Activated naive CD4-positive, alpha-beta T cell treated with anti-CD3 and anti-CD28 coated beads, Interleukin-2, amount 10 ng/mL, durations not matched to agents 7 days and 5 days (primary cell): ENCODE measurements around the gene MYLIP.

ENCODE experiments used
- CTCF ChIA-PET: fragments of 350-600 bp; sonication (Branson Sonifier 250); formaldehyde crosslinking; loops from one replicate; lab custom pipeline; 2021; ENCODE audit warnings: antibody characterized with exemption; lab: Charles Lee
- DNase-seq: peaks from one replicate; pipeline ENCODE4 v3.0.0-alpha.2; 2020
- H3K27ac Mint-ChIP-seq: one replicate; pipeline ENCODE4 v1.8.0; 2021; ENCODE audit warnings: mild to moderate bottlenecking, moderate library complexity, mixed read lengths
- H3K27me3 Mint-ChIP-seq: one replicate; pipeline ENCODE4 v1.8.0; 2021; ENCODE audit warnings: mild to moderate bottlenecking, mixed read lengths
- H3K36me3 Mint-ChIP-seq: one replicate; pipeline ENCODE4 v1.8.0; 2021; ENCODE audit warnings: mixed read lengths
- H3K4me1 Mint-ChIP-seq: one replicate; pipeline ENCODE4 v1.8.0; 2021; ENCODE audit warnings: mixed read lengths
- H3K4me3 Mint-ChIP-seq: one replicate; pipeline ENCODE4 v1.8.0; 2021; ENCODE audit warnings: mild to moderate bottlenecking, moderate library complexity, mixed read lengths
- H3K9me3 Mint-ChIP-seq: one replicate; pipeline ENCODE4 v1.8.0; 2021; ENCODE audit warnings: mixed read lengths

MYLIP gene

DNA sequence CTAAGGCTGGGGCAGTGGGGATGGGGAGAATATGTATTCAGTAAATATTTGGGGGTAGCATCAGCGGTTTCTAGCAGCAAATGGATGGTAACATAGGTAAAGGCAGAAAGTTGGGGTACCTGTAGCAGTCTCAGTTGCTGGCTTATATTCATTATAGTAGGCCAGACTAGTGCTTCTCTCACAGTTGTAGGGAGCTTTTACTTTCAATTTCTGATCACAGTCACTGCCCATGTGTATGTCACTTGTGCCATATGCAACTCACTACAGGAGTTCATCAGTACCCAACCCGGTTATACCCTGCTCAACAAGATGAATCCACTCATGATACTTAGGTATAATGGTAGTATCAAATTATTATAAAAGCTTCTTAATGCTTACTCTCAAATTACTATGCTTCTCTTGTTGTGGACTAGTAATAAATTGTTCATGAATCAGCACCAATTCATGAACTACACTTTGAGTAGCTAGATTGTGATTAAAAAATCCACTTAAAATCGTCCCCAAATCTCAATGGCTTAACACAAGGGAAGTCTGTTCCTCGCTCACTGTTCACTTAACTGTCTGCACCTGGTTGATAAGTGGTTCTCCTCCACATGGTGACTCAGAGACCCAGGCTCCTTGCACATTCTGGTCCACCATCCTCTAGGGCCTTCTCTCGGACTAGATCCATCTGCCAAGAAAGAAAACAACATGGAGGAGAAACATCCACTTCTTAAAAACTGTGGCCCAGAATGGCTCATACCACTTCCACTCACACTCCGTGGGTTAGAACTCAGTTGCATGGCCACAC, 31.3 kb upstream of the MYLIP start:
- H3K4me1 Mint-ChIP-seq, result no peaks in the 10 kb centered on the region
- DNase-seq, result no peak
- H3K27ac Mint-ChIP-seq, result no peak overlapping the region
- H3K4me3 Mint-ChIP-seq, result no peak overlapping the region
- H3K9me3 Mint-ChIP-seq, result peaks cover 13% of the 10 kb centered on the region
- no peaks in the 10 kb centered on the region for H3K36me3 Mint-ChIP-seq
- CTCF ChIA-PET, result interaction anchor here (1.6 kb wide), 1 partner anchor 108 kb away, joined by 3 read pairs; no protein-coding TSS in a partner anchor
- H3K27me3 Mint-ChIP-seq, result peaks cover 8% of the 10 kb centered on the region

DNA sequence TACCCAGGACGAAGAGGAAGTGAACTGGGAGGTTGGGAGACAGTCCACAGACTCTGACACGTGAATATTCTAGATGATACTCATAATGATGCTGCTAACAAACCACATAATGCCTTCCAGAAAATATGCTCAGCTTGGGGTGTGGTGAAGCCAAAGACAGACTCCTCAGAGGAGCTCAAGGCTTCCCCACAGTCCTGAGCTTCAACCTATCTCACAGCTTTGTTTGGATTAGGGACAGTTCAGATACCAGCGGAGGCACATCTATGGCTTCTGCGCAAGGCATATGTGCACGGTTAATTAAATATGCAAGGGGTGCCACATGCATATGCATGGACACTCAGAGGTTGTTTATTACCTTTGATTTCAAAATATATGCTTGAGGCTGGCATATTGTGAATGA, 30.7 kb upstream of the MYLIP start:
- CTCF ChIA-PET, result no interaction called here
- no peaks in the 10 kb centered on the region for H3K36me3 Mint-ChIP-seq
- H3K4me3 Mint-ChIP-seq, result no peak overlapping the region
- H3K9me3 Mint-ChIP-seq, result peaks cover 13% of the 10 kb centered on the region
- H3K27ac Mint-ChIP-seq, result no peak overlapping the region
- no peaks in the 10 kb centered on the region for H3K4me1 Mint-ChIP-seq
- no peak for DNase-seq
- H3K27me3 Mint-ChIP-seq, result peaks cover 8% of the 10 kb centered on the region

DNA sequence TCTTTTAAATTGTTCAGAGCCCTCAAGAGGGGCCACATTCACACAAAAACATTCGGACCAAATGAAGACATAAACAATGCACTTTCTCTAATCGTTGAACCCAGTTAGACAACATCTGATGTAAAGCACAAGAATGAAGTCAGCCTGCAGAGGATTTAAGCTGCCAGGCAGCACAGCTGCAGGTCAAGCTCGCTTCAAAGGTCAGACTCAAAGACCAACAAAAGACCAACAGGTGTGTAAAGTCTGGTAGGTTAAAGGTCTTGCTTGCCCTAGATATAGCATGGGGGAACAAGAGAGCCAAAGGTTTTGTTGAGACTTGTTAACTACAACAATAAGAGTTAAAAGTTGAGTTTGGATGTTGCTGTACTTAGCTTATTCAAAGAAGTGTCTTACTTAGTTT, 26.7 kb upstream of the MYLIP start:
- DNase-seq, result no peak
- Mint-ChIP-seq H3K9me3 (peaks cover 13% of the 10 kb centered on the region), H3K36me3 (no peaks in the 10 kb centered on the region), H3K27me3 (peaks cover 8% of the 10 kb centered on the region), H3K4me1 (no peaks in the 10 kb centered on the region), H3K27ac (no peak overlapping the region), H3K4me3 (no peak overlapping the region)
- CTCF ChIA-PET, result interaction anchor here (1.0 kb wide), 1 partner anchor 15 kb away, joined by 3 read pairs; no protein-coding TSS in a partner anchor

DNA sequence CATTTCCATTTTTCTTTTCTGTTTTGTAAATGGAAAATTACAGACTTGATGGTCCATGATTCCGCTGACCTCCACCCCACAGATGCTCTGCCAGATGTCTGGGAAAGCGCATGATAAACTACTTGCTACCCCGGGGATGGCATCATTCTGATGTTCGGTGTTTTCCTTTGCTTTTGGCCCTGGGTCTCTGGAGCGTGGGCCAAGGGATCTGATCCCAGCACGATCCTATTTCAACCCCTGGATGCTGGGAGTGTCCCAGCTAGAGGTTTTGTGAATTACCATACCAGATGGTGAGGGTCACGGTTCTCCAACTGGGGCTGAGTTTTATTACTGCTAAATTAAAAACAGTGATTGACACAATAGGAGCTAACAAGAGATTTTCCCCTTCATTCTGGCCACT, 25.2 kb upstream of the MYLIP start:
- H3K4me1 Mint-ChIP-seq, result no peaks in the 10 kb centered on the region
- peaks cover 10% of the 10 kb centered on the region for H3K9me3 Mint-ChIP-seq
- no peak overlapping the region for H3K4me3 Mint-ChIP-seq
- H3K27ac Mint-ChIP-seq, result no peak overlapping the region
- CTCF ChIA-PET, result no interaction called here
- H3K36me3 Mint-ChIP-seq, result no peaks in the 10 kb centered on the region
- H3K27me3 Mint-ChIP-seq, result peaks cover 8% of the 10 kb centered on the region
- DNase-seq, result no peak

DNA sequence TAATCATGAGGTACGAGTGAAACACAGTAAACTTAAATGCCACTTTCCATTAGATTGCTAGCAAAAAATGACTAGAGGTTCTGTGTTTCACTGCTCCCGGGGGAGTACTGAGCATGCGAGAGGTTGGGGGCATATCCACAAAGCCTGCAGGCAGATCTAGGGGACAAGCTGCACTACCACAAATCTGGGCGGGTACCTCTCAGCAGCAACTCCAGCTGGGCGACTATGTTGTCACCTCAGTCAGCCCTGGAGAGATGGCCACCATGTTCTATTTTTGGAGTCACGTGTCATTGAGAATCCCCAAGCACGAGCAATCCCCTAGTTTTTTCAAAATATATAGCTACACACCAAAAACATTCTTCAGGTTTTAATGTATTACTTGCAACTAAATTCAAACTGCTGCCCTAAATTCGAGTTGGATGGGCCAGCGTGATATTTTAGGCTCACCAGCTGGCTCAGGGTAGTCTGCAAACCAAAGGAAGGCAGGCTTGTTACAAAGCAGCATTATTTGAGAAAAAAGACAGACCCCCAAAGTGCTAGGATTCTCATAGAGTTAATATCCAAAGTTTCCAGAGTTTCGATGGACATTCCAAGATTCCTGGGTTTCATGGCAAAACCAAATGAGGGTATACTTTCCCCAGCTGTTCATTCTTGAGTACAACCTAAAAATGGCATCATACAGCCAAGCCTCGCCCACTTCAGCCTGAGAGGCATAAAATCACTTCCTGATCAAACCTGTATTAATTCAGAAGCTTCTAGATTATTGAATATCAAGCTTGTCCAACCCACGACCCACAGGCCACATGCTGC, 24.1 kb upstream of the MYLIP start:
- CTCF ChIA-PET, result no interaction called here
- no peak for DNase-seq
- Mint-ChIP-seq H3K9me3 (peaks cover 10% of the 10 kb centered on the region), H3K36me3 (no peaks in the 10 kb centered on the region), H3K4me1 (no peaks in the 10 kb centered on the region), H3K27ac (no peak overlapping the region), H3K27me3 (peaks cover under 1% of the 10 kb centered on the region), H3K4me3 (no peak overlapping the region)

DNA sequence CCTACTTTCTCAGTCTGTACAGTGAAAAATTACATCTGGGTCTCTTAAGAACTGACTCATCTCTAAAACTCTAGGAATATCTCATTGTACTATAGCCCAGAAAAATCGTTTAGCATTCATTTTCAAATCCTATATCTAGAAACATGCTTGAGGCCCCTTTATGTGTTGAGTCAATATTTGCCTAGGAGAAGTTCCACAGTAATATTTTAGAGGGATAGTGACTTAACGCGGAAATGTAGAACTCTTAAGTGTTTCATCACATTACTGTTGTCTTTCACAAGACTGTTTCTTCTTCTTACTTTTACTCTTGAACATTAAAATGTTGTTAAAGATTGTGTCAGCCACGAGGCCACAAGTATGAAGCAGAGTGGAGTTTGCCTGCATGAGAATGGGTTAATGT, 23.0 kb upstream of the MYLIP start:
- Mint-ChIP-seq H3K27ac (no peak overlapping the region), H3K36me3 (no peaks in the 10 kb centered on the region), H3K27me3 (no peaks in the 10 kb centered on the region), H3K9me3 (peaks cover 7% of the 10 kb centered on the region), H3K4me1 (no peaks in the 10 kb centered on the region), H3K4me3 (no peak overlapping the region)
- CTCF ChIA-PET, result interaction anchor here (0.6 kb wide), 1 partner anchor 13 kb away, joined by 3 read pairs; no protein-coding TSS in a partner anchor
- no peak for DNase-seq

DNA sequence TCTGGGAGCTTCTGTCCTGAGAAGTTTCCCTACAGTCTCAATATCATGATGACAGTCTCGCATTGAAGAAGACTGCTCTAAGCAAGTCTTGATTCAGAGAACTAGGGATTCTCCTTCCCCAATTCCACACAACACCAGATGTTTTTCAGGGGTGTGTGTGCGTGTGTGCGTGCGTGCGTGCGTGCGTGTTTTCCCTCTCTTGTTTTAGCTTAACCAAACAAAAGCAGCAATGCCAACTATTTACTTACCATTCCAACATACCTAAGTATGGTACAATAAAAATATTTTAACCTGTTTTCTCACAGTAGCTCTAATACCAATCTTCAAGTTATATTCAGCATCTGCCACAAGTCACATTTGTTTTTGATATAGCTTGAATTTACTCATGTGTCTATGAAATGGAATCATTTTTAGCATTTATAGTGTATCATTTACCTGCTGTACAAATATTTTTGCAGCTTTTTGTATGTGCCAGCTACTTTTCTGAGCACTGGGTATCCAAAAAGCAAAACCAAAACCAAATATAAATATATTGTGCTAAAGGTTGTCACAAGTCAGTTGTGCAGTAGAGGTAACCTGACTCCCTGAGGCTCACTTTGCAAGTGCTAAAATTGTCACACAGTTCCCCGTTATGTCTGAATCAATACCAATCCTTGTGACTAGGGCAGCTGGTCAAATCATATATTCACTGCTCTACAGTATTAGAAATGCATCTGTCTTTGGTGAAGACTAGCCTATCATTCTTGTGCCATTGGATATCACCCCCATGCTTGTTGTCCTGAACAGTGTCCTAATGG, 21.7 kb upstream of the MYLIP start:
- Mint-ChIP-seq H3K27me3 (no peaks in the 10 kb centered on the region), H3K4me3 (no peak overlapping the region), H3K4me1 (no peaks in the 10 kb centered on the region), H3K36me3 (no peaks in the 10 kb centered on the region), H3K9me3 (no peaks in the 10 kb centered on the region), H3K27ac (no peak overlapping the region)
- no peak for DNase-seq
- CTCF ChIA-PET, result no interaction called here

DNA sequence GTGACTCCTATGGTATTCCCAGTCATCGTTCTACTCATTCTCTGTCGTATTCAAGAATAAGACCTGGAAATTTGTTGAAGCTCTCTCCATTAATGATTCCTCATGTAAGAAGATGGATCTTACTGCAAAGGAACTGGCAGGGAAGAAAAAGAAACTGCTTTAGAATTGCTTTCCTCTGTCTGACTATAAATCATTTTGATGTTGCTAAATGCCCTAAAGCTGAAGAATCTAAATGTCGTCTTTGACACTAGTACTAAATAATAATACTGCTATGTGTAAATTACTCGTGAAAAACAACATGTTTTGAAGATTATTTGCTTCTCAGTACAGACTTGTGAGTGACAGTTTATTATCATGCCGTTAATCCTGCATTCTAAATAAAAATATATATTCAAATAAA, 20.5 kb upstream of the MYLIP start:
- Mint-ChIP-seq H3K4me3 (no peak overlapping the region), H3K27ac (no peak overlapping the region), H3K27me3 (no peaks in the 10 kb centered on the region), H3K9me3 (no peaks in the 10 kb centered on the region), H3K36me3 (no peaks in the 10 kb centered on the region), H3K4me1 (no peaks in the 10 kb centered on the region)
- no peak for DNase-seq
- CTCF ChIA-PET, result no interaction called here

DNA sequence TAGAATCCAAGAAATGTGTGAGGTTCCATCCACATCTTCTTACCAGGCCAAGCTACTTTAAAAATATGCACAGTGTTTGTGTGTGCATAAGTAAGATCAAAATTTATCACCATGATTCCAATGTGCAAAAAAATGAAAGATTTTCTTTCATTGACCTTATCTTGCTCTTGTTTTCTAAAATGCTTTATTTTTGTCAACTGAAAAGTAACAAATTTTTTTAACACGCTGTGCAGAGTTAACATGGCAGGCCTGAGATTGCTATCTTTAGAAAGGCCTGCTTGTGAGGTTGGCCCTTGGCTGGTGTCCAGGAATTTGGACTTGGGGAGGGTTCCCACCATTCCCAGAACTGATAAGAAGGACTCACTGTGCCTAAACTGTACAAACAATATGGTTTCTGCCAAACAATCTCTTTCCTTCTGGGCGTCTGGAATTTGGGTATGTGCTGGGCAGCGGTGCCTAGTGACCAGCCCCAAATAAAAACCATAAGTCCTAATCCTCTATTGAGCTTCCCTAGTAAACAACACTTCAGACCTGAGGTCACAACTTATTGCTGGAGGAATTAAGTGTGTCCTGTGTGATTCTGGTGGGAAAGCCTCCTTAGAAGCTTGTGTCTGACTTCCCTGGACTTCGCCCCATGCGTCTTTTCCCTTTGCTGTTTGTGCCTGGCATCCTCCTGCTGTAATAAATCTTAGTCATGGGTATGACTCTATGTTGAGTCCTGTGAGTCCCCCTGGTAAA, 19.8 kb upstream of the MYLIP start:
- no peak overlapping the region for H3K27ac Mint-ChIP-seq
- no peaks in the 10 kb centered on the region for H3K9me3 Mint-ChIP-seq
- no peaks in the 10 kb centered on the region for H3K4me1 Mint-ChIP-seq
- H3K36me3 Mint-ChIP-seq, result no peaks in the 10 kb centered on the region
- no peaks in the 10 kb centered on the region for H3K27me3 Mint-ChIP-seq
- no peak for DNase-seq
- CTCF ChIA-PET, result no interaction called here
- no peak overlapping the region for H3K4me3 Mint-ChIP-seq

DNA sequence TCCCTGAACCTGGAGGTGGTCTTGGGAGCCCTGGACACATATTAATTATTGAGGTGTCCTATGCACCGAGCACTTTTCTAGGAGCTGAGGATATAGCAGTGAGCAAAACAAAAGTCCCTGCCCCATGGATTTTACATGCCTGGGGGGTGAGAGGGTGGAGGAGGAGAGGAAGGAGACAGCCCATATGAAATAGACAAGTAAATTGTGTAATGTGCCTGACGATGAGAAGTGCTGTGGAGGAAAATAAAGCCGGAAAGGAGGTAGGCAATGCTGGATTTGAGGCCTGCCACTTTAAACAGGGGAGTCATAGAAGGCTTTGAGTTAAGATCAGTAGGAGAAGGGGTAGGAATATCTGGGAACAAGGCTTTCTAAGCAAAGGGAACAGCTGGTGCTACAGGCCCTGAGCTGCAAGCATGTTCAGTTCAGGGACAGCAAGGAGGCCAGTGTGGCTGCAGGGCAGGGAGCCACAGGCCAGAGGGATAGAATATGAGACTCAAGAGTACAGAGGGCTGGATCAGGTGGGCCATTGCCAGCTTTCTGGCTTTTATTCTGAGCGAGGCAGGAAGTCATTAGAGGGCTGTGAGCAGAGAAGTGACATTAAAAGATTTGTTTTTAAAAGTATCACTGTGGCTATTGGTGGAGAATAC, 19.1 kb upstream of the MYLIP start:
- H3K9me3 Mint-ChIP-seq, result no peaks in the 10 kb centered on the region
- no peak overlapping the region for H3K4me3 Mint-ChIP-seq
- H3K4me1 Mint-ChIP-seq, result no peaks in the 10 kb centered on the region
- no peaks in the 10 kb centered on the region for H3K27me3 Mint-ChIP-seq
- CTCF ChIA-PET, result no interaction called here
- no peaks in the 10 kb centered on the region for H3K36me3 Mint-ChIP-seq
- no peak for DNase-seq
- H3K27ac Mint-ChIP-seq, result no peak overlapping the region

DNA sequence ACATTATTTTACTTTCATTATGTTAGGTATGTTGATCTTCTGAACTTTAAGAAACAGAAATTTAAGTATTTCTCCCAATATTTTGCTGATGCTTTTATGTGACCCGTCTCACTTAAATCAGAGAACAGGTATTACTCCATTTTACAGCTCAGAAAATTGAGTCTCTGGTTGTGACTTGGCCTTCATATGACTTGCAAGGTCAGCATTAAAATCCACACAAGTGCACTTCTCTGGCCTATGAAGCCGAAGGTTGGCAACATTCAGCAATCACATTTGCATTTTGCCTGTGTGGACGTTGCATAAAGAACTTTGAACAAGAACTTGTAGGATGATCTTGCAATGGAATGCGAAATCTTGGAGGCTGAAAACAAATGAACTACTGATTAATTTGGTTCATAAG, 10.1 kb upstream of the MYLIP start:
- Mint-ChIP-seq H3K9me3 (no peaks in the 10 kb centered on the region), H3K36me3 (no peaks in the 10 kb centered on the region), H3K27ac (no peak overlapping the region), H3K4me1 (no peaks in the 10 kb centered on the region), H3K27me3 (peaks cover 25% of the 10 kb centered on the region), H3K4me3 (no peak overlapping the region)
- CTCF ChIA-PET, result no interaction called here
- DNase-seq, result no peak

DNA sequence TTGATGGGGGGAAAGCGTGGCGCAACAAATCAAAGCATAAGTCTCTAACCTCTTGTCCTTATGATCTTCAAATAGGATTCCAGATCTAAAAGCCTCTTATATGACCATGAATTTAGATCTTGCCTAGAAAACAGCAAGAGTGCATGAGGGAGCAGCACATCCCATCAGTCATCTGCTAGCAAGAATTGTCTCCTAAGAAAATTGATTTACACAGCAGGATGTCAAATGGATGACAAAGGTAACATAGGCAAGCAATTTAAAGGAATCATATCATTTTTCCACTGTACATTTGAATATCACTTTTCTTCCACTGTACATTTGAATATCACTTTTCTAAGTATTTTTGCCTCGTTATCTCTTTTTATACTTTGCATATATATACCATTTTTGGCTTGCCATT, 7.5 kb upstream of the MYLIP start:
- CTCF ChIA-PET, result interaction anchor here (1.0 to 1.4 kb wide), 2 partner anchors 62 to 228 kb away, joined by 3 to 4 read pairs; no protein-coding TSS in a partner anchor
- Mint-ChIP-seq H3K9me3 (no peaks in the 10 kb centered on the region), H3K4me3 (no peak overlapping the region), H3K27me3 (peaks cover 43% of the 10 kb centered on the region), H3K4me1 (no peaks in the 10 kb centered on the region), H3K27ac (no peak overlapping the region), H3K36me3 (no peaks in the 10 kb centered on the region)
- DNase-seq, result no peak

DNA sequence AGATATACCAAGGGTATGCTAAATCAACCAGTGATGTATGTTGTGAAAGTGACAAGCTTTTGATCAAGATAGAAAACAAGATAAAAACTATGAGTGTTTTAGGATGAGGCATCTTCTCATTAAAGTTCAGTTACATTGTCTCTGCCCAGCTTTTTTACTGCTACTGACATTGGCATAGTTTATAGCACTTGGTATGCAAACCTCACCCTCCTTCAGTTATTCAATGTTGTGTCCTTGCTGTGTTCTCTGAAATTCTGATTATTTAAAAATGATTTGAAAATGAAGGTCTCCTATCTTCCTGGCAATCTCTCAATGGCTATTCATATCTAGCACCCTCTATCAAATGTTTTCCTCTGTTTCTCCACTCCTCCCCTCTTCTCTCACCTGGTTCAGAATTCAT, 6.7 kb upstream of the MYLIP start:
- H3K27me3 Mint-ChIP-seq, result peaks cover 47% of the 10 kb centered on the region
- no peak overlapping the region for H3K27ac Mint-ChIP-seq
- H3K36me3 Mint-ChIP-seq, result no peaks in the 10 kb centered on the region
- H3K4me3 Mint-ChIP-seq, result no peak overlapping the region
- H3K9me3 Mint-ChIP-seq, result no peaks in the 10 kb centered on the region
- H3K4me1 Mint-ChIP-seq, result no peaks in the 10 kb centered on the region
- CTCF ChIA-PET, result interaction anchor here (1.0 to 1.4 kb wide), 3 partner anchors 61 to 431 kb away, joined by 3 to 4 read pairs (median 3); no protein-coding TSS in a partner anchor
- no peak for DNase-seq
